ENCODE results near the gene SMAD1.

SMAD1 gene

DNA sequence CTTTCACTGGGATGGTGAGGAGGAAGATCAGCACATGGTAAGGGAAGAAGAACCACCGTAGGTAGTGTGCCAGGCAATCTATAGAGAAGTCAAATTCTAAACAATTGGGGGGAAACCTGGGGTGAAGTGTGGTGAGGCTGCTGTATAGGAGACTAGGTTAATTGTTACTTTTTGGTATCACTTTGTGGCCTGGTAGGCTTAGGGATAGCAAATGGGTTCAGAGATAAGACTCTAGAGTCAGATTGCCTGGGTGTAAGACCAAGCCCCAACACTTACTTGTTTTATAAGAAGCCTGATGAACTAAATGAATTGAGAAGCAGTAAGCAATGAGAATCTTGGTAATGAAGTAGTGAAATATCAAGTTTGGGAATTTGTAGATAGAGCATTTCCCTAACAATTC lies 8.7 kb downstream of the SMAD1 start:
- DNase-seq, result no peak

DNA sequence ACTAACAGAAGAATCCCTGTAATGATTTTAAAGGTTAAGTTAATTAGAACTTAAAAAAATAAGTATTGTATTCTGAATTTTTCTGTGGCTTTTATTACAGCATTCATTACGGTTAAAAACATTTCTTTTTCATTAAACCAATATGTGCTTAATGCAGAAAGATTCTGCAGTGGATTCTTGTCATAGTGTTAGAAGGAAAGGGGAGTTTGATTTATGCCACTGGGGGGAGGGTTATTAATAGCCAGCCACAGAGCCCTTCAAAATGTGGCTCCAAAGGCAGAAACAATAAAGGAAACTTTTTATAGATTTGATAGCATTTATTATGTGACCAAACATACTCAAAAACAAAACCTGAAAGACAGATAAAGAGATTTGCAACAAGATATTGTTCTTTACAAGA lies 9.1 kb downstream of the SMAD1 start:
- no peak for DNase-seq

DNA sequence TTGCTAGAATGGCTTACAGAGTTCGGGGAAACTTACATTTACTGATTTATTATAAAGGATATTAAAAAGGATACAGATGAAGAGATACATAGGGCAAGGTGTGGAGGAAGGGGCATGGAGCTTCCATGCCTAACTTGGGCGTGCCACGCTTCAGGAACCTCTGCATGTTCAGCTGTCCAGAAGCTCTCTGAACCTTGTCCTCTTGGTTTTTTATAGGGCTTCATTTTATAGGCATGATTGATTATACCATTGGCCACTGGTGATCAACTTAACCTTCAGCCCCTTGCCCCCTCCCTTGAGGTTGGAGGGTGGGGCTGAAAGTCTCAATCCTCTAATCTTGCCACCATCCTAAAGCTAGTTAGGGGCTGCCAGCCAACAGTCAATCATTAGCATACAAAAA lies 10.7 kb downstream of the SMAD1 start:
- no peak for DNase-seq

DNA sequence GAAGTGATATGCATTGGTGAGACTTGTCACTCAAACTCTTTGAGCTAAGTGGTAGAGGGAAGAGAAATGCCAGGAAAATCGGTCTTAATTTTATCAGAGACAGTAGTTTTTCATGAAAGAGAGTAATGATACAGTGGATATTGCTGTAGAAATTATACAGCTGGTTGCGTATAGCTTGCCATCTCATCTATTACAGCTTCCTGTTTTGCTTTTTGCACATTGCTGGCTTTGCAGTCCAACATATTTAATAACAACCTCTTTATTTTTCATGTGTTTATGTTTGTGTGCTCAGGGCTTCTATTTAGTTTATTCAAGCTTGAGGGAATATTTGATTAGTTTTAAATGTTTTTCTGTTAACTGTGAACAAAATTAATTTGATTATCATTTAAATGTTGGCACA lies 11.5 kb downstream of the SMAD1 start:
- DNase-seq, result no peak

DNA sequence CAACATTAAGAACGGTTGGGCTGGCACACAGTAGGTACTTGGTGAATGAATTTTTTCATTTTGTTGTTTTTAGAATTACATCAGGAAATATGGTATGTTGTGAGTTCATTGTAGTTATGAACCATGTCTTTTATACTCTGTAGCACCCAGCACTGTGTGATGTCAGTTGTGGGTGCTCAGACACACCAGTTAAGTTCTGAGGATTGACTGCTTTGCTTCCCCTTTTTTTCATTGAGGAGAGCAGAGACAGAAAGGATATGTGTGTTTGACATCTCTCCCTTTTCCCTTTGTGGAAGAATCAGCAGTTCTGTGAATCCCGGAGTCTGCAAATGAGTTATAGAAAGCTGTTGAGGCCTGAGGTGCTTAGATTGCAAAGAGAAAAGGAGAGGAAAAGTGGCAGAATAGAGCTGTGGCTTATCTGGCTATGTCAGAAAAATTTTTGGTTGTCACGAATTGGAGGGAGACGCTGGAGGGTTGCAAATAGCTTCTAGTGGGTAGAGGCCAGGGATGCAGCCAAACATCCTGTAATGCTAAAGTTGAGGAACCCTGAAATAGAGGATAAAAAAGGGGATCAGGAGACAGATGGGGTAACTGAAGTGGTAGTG lies 13.1 kb downstream of the SMAD1 start:
- DNase-seq, result no peak

DNA sequence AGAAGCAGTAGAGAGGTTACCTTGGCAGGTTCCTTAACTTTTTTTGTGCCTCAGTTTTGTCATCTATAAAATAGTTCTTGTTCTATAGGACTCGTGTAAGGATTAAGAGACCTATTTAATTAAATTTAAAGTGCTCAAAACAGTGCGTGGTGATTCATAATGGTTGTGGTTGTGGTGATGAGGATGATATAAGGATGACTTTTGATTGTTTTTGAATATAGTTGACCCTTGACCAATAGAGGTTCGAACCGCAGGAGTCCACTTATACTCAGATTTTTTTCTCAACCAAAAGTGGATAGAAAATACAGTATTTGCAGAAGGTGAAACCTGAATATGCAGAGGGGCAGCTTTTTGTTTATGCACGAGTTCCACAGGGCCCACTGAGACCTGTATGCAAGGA lies 14.6 kb downstream of the SMAD1 start:
- no peak for DNase-seq

DNA sequence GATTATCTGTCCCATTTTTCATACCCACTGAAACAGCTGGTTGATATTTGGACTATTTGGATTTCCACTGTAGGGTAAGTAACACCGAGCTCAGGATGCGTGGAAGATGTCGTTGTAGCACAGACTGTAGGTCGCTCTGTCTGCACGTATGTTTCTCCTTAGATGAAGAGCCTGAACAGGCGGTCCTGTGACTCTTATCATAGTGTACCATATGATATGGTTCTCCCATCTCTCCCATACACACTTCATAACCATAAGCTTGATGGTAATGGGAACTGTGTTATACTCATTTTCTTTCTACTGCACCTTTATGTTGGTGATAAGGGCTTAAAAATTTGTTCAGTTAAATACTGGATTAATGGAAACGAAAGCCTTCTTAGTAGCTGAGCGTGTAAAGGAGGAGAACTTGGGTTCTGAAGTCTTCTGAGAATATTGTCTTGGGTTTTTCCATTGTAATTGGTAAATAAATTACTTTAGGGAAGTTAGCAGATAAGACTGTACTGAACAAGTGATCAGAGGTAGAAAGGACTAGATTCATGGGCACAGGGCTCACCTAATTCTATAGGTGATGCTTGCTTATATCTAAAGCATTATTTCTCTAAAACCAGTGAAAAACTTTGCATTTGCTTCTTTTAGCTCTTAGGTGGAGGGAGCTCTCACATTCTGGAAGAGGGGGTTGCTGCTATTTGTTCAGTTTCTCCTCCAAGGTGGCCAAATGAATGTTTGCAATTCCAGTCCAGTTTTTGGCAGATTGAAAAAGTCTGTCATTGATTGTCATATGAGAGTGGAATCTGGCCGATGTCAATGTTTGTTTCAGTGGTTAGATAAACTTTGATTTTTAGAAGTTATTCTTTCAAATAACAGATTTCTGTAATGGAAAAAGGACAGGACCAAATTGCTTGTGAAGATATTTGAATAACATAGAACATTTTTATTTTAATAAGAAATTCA lies 15.8 kb downstream of the SMAD1 start:
- DNase-seq, result no peak

DNA sequence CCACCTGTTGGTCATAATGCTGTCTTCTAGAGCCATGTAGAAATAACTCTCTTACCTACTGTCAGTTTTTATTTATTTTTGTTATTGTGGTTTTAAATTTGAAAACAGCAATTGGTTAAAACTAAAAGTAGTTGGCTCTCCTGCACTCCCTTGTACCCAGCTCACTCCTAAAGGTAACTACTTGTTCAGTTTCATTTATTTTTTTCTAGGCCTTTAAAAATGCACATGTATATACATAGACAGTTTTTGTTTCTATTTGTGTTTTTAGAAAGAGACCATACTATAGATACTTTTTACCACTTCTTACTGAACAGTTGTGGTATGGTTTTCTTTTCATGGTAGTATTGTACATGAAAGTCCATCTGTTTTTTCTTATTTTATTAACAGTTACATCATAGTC lies 16.8 kb downstream of the SMAD1 start:
- no peak for DNase-seq

DNA sequence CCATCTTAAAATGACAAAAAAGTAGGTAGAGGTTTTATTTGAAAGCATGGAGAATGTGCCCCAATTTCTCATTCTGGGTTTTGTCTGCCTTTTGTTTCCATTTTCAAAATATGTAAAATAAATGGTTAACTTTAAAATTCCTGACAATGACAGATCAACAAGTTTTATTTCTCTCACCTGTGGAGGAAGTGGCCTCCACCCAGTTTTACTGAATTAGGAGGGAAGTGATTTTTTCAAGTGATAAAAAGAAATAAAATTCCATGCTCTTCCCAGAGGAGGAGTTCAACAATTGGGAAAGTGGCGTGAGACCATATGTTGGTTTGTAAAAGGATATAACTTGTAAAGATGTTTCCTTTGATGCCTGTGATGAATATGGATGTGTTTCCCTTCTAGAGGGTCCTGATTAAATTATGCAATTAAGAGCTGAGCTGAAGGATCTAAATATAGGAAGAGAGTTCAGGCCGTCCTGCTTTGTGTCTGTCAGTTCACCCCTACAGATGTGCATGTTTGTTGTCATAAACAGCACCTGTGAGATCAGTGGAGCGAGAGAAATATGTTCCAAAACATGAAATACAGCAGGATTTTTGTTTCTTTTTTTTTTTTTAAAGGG lies 19.5 kb downstream of the SMAD1 start:
- DNase-seq, result no peak

DNA sequence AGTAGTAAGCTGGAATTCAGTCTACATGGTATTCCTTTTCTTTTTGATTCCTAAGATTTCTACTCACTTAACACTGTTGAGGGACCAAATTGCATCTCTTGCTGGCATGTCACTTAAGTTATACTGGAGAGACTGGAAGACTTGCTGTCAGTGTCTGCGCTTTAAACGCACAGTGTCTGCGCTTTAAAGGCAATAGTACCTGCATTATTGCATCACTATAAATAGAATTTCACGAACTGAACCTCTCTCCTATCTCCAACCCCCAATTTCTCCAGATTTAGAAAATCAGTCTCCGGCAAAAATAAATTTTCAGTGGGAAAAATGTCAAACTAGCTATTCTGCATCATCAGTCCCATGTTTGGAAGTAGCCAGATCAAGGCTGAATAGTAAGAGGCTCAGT lies 21.2 kb downstream of the SMAD1 start:
- DNase-seq, result no peak

DNA sequence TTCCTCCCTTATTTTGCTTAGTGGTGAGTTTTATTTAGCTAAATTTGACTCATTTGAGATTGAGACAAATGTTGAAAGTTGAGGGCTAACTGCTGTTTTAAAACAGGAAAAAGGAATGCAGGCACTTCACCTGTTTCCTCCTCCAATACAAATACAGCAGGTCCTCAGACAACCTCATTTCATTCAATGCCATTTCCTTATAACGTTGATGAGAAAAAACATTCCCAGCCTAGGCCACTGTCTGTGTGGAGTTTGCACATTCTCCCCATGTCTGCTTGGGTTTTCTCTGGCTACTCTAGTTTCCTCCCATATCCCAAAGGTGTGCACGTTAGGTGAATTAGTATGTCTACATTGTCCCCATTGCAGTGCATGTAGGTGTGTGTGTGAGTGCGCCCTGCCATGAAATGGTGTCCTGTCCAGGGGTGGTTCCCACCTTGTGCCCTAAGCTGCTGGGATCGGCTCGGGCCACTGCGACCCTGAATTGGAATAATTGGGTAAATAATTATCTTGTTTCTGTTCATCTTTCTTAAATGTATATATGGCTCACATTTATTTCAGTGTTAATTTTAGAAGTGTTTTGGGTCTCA lies 21.9 kb downstream of the SMAD1 start:
- no peak for DNase-seq

DNA sequence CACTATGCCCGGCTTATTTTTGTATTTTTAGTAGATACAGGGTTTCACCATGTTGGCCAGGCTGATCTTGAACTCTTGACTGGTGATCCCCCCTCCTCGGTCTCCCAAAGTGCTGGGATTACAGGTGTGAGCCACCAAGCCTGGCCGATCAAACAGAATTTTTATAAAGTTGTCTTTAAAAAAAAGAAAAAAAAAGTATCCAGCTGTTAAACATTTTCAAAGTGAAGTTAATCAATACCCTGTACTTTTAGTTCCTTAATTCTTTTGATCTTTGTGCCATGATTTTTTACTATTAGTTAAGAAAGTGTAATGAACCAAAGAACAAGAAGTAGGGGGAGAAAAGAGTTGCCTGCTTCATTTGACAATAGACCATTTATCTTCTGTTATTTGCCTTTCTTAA lies 24.3 kb downstream of the SMAD1 start:
- DNase-seq, result no peak

DNA sequence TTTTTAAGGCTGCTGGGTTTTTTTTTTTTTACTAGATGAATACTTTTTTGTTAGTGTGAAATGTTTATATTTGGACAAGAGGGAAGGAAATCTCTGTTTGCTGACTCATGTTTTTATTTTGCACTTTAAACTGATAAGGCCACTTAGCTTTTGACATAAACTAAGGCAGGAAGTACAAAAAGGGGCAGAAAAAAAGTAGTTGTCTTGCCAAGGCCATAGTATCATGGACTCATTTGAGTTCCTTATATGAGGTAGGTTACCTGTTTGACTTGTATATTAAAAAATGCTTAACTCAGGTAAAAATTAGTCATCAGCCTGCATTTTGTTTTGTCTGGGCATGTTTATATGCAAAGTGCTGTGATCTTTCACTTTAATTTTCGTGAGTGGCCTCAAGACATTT lies 26.0 kb downstream of the SMAD1 start:
- no peak for DNase-seq

DNA sequence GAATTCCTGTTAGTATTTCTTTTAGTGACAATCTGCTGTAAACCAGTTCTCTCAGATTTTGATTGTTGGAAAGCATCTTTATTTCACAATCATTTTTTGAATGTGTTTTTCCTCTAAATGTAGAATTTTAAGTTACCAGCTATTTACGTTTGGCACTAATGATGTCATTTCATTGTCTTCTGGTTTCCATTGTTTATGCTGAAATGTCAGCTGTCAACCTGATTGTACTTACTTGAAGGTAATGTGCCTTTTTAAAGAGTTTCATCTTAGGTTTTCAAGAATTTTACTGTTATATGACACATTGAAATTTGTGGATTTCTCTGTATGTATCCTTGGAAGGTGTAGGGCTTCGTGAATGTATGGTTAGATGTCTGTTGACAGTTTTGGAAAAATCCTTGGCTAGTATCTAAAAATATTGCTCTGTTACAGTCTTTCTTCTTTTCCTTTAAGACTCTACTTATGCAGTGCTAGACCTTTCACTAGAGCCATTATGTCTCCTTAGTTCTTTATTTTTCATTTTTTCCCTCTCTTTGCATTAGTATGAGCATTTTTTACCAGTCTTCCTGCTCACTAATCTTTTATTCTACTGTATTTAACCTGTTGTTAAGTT lies 30.4 kb downstream of the SMAD1 start:
- DNase-seq, result no peak

DNA sequence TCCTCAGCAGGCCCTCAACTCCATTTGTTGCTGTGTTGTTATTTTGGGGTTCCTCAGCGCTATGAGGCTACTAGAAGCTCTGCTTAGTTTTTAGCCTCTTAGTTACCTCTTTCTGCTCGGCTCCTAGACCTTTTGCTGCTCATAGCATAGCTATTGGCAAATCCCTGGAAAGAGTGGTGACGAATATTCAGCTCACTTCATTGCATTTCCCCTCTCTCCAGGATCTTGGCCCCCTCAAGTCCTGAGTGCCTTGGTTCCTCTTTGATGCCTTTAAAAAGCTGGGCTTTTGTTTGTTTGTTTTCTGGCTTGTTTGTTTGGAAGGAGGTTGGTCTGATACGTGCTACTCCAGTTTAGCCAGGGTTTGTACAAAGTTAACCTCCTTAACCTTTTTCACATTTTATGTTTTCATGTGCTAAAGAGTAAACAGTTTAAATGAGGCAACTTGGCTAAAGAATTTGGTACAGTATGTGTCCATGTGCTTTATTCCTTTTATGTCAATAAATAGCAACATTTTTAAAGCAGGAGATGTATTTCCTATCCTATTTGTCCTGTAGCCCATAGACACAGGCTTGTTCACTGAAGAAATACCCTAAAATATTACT lies 31.5 kb downstream of the SMAD1 start:
- DNase-seq, result no peak

DNA sequence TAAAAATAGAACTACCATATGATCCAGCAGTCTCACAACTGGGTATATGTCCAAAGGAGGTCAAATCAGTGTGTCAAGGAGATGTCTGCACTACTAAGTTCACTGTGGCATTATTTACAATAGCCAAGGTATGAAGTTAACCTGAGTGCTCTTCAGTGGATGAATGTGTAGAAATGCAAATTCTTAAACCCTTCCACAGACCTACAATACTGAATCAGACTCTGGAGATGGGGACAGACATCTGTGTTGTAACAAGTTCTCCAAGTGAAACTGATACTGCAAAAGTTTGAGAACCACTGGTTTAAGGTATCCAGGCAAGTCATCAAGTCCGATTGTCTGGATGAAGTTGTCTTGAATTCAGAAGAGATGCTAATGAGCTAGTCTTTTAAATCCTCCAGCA lies 38.5 kb downstream of the SMAD1 start:
- no peak for DNase-seq

DNA sequence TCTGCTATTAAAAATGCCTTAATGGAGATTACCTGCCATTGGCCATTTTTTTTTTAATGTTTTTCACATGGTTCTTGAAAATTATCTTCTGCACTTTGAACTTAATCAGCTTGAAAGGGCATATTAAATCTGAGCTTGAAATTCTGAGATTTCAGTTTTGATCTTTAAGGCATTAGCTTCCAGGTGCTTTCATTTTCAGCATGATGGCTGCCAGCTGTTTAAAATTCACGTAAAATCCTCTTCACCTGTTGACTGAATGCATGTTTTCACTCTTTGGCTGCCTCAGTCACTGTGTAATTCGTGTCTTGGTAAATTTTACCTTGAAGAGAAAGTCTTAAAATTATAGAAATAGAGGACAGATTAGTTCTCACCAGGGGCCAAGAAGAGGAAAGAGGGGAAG lies 39.6 kb downstream of the SMAD1 start:
- DNase-seq, result no peak

DNA sequence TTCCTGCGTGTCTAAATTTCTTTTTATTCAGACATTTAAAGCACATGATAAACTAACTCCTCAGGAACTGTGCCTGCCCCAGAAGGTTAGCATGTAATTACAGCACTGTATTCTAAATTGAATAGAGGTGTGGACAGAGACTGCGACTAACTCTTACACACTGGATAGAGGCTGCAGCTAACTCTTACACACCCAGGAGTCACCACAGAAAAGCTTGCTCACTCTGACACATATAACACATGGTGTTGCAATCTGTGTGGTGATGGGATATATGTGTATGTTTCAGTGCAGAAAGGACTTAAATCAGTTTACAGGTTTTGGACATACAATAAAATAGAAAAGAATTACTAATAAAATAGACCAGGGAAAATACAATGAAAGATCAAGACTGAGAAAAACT lies 41.5 kb downstream of the SMAD1 start:
- DNase-seq, result no peak

DNA sequence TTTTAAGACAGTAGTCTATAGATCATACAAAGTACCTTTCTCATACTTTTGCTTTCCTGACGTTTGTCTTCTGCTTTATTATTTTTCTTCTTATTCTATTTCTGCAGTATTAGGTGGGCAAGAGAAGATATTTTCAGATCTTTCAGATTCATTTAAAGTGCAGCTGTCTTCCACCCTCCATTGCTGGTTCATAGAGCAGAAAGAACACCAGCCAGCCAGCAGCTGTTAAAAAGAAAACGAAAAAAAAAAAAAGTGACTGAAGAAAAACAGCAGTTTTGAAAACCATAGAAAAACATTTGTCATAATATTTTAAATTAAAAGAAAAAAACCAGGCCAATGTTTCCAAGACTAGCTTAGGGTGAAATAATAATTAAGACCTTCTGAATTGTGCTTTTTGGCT lies 42.9 kb downstream of the SMAD1 start:
- DNase-seq, result no peak

DNA sequence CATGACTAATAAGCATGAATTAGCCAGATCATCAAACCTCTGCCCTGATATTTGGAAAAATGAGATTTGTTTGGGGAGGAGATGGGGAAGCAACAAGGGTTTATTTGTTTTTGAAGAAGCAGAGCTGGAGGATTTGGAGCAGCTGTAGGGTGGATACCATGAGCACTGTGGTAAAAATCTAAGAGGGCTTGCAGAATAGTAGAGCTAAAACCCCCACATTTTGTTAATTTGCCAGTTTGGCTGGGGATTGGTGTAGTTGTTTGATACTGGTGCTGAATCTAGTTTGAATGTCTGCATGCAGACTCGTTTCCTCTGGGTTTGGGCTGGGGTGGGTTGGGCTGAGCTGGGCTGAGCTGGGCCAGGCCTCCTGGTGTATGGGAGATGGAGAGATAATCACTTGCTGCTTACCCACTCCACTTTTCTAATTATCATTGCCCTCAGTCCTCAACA lies 43.7 kb downstream of the SMAD1 start:
- DNase-seq, result no peak

DNA sequence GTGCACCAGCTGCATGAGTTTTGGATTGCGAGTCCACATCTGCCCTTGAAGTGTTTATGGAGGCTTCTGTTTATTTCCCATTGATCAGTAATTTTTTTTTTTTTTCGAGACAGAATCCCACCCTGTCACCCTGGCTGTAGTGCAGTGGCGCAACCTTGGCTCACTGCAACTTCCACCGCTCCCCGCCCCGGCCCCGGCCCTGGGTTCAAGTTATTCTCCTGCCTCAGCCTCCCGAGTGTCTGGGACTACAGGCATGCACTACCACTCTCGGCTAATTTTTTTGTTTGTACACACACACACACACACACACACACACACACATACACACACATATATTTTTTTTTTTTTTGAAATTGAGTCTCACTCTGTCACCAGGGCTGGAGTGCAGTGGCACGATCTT lies 46.1 kb downstream of the SMAD1 start:
- no peak for DNase-seq

DNA sequence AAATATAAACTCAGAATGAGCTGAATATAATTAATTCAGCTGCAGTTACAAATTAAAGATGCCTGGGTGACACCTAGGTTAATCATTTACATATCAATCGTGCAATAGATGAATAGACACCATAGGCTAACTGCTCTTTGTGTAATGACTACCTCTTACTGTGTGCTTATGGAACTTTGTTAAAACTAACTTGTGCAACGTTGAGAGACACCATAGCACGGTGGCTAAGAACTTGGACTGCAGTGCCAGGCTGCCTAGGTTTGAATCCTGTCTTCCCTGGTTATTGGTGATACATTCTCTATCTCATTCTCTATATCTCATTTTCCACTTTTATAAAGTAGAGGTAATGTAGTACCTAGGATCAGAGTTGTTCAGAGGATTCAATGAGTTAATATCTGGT lies 46.9 kb downstream of the SMAD1 start:
- no peak for DNase-seq

DNA sequence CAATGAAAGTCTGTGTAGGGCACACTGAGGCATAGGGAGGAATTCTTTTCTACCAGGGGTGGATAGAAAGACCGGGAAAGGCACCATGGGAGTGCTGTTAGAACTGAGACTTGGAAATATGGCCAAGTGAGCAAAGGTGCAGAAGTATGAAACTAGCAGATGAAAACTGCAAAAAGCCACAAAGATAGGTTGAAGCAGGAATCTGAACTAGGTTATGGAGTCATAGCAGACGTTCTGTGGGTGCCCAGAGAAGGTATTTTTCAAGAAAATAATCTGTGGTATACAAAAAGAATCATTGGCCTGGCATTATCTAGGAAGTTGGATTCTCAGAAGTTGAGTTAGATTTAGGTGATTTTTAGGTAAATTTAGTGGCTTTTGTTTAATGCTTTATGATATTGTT lies 48.5 kb downstream of the SMAD1 start:
- no peak for DNase-seq
